ENCODE measurements around the gene NR4A1. TPM values are rescaled to one million over a fixed set of nuclear protein-coding genes. Genes with fewer than 3 reads are reported as not detected.

NR4A1 gene
- total and polyA plus RNA-seq, 10 of the 15 experiments (the other 5 are each of a cell fraction or from before 2014, with no cell fraction given): 0.05 to 7.9 (median 2.2) TPM; not detected in 1

- TF ChIP-seq CEBPZ (IDR thresholded peaks at IDR 0.05; ENCODE audit: low read depth, low read length) (no peak), EP300 (IDR thresholded peaks at IDR 0.05; ENCODE audit: borderline replicate concordance in 1 of 2, control insufficient read depth in 1 of 2, low read depth in 2 of 2, low read length in 2 of 2) (no peak), SREBF1 (IDR thresholded peaks at IDR 0.05; ENCODE audit: low read length) (no peak), IKZF1 (conservative IDR thresholded peaks at IDR 0.05) (peak; percentile 85), CUX1 (IDR thresholded peaks at IDR 0.05; ENCODE audit: insufficient replicate concordance, low read depth, low read length) (no peak), MYB (IDR thresholded peaks at IDR 0.05; ENCODE audit: borderline replicate concordance, low read depth, low read length) (no peak), CBX3 (IDR thresholded peaks at IDR 0.05; ENCODE audit: borderline replicate concordance, low read depth) (no peak), ZBTB33 (IDR thresholded peaks at IDR 0.05) (no peak), ZNF687 (IDR thresholded peaks at IDR 0.05) (no peak; the same call in 1 of the 2 replicates), HSF1 (IDR thresholded peaks at IDR 0.05; ENCODE audit: low read depth, low read length) (peak; percentile 89), NR2C2 (IDR thresholded peaks at IDR 0.05; ENCODE audit: borderline replicate concordance, control insufficient read depth, insufficient read length, low read depth) (no peak)
Measured at GRCh38 chr12:52032804-52033445, 18.3 kb upstream of the NR4A1 start (continued).
